ENCODE data around the gene TFAP2A. TPM values are rescaled to one million over a fixed set of nuclear protein-coding genes. Genes with fewer than 3 reads are reported as not detected.

The TFAP2A gene
- total and polyA plus RNA-seq, 4 donors, result 0.23 to 0.63 (median 0.38) TPM; not detected in 1

DNA sequence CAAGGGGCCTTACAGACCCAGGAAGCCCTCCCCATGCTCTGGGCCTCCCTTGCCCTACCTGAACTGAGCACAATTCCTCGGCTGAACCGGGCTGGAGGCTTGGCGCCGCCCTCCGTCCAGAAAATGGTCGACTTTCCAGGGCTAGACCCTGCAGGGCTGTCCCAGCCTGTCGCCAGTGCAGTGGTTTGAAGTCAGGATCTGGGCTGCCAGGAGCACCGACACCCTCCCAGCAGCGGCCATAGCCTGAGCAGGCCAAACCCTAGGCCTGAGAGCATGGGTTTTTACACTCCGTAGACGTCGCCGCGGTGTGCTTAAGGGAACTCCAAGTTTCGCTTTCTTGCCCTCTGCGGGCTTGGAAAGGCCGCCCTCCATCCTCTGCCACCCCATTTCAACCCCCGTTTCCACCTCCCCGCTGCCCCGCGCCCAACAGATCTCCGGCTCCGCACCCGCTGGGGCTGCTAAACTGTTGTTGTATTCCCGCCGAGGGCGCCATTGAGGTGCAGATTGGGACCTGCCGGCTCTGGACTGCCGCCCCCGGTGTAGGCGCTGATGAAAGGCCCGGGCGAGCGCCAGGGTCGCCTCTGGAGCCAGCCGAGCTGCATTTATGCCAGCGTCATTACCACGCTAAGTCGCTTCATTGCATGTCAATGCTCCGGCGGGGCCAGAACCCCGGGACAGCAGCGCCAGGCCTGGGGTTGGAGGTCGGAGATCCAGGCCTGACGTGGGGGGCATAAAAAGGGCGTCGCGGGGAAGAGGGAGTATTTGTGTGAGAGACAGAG, 2.2 kb upstream of the TFAP2A start:
- Histone ChIP-seq H3K9me3 (ENCODE audit: control insufficient read depth, low read length) (no peaks in the 10 kb centered on the region), H3K4me3 (ENCODE audit: low read length in 2 of 2) (no peak overlapping the region), H3K36me3 (ENCODE audit: control insufficient read depth in 1 of 2, insufficient read depth in 2 of 2, low read length in 1 of 2) (no peaks in the 10 kb centered on the region), H3K27ac (ENCODE audit: low read depth in 1 of 2, low read length in 2 of 2) (no peak overlapping the region), H3K4me1 (ENCODE audit: control insufficient read depth in 1 of 2, insufficient read depth in 2 of 2, low read length in 2 of 2) (no peaks in the 10 kb centered on the region), H3K27me3 (ENCODE audit: control insufficient read depth in 1 of 2, insufficient read depth in 2 of 2, low read length in 1 of 2) (no peaks in the 10 kb centered on the region)
- 20 to 36% methylated on average over 48 of the region's 48 CpGs for WGBS, 2 donors
- intact Hi-C loops (cut with DNase I), result no loop called here
- DNase-seq, result no peak
- no peak for ATAC-seq (ENCODE audit: low FRiP score)

DNA sequence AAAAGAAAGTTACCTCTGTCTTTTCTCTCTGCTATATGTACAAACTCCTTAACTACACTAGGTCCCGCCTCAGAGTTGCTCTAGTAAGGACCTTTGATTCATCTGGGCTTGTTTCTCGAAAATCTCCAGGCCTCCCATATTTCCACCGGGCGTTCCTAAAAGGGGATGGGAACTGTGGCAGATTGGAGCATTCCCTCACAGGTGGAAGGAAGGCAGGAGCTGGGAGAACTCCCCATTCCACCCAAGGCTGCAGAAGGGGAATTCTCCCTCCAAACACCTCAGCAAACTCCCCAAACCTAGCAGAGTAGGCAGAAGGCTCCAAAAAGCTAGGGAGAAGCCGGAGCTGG, 1.6 kb upstream of the TFAP2A start:
- H3K9me3 ChIP-seq (ENCODE audit: control insufficient read depth, low read length), result no peaks in the 10 kb centered on the region
- no peak overlapping the region for H3K27ac ChIP-seq (ENCODE audit: low read depth in 1 of 2, low read length in 2 of 2)
- intact Hi-C loops (cut with DNase I), result no loop called here
- no peak for ATAC-seq (ENCODE audit: low FRiP score)
- WGBS, 2 donors, result 66 to 72% methylated on average over 5 of the region's 5 CpGs
- H3K36me3 ChIP-seq (ENCODE audit: control insufficient read depth in 1 of 2, insufficient read depth in 2 of 2, low read length in 1 of 2), result no peaks in the 10 kb centered on the region
- H3K4me1 ChIP-seq (ENCODE audit: control insufficient read depth in 1 of 2, insufficient read depth in 2 of 2, low read length in 2 of 2), result no peaks in the 10 kb centered on the region
- no peak overlapping the region for H3K4me3 ChIP-seq (ENCODE audit: low read length in 2 of 2)
- no peaks in the 10 kb centered on the region for H3K27me3 ChIP-seq (ENCODE audit: control insufficient read depth in 1 of 2, insufficient read depth in 2 of 2, low read length in 1 of 2)
- DNase-seq, result no peak

DNA sequence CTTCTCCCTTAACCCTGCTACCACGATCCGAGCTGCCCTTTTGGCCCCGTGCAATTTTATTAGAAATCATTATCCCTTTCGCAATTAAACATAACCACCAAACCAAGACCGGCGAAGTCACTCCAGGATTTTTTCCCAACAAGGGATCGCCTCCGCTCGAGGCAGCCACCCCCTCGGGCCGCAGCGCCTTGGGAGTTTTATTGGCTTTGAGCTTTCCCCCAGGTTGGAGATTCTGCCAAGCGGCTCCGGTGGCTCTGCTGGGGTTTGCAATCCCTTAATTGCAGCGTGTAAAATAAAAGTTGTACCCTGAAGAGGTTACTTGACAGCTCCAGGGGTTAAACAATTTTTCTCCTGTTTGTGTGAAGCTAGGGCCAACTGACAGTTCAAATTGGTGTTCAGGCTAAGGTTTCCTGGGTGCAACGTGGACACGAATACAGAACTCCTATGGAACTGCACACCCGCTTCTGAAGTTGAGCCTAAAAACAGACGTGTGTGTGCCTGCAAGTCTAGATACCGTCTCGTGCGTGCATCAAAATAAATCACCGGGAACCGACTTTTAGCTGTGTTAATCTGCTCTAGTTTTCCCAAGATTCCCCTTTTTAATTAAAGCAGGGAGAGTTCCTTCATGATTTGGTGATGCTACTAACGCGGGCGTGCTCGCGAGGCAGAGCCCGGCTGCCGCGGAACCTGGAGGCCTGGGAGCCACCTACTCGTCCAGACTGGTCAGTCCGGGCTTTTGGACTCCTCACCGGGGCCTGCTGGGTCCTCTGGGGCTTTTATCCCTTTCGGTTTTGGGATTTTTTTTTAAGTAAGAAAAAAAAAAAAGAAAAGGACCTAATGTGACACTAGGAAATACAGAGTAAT, 975 bp upstream of the TFAP2A start:
- Histone ChIP-seq H3K27ac (ENCODE audit: low read depth in 1 of 2, low read length in 2 of 2) (no peak overlapping the region), H3K27me3 (ENCODE audit: control insufficient read depth in 1 of 2, insufficient read depth in 2 of 2, low read length in 1 of 2) (no peaks in the 10 kb centered on the region), H3K4me1 (ENCODE audit: control insufficient read depth in 1 of 2, insufficient read depth in 2 of 2, low read length in 2 of 2) (no peaks in the 10 kb centered on the region), H3K9me3 (ENCODE audit: control insufficient read depth, low read length) (no peaks in the 10 kb centered on the region), H3K4me3 (ENCODE audit: low read length in 2 of 2) (no peak overlapping the region), H3K36me3 (ENCODE audit: control insufficient read depth in 1 of 2, insufficient read depth in 2 of 2, low read length in 1 of 2) (no peaks in the 10 kb centered on the region)
- 36 to 47% methylated on average over 36 of the region's 36 CpGs for WGBS, 2 donors
- ATAC-seq (ENCODE audit: low FRiP score) (no peak), DNase-seq (no peak)
- intact Hi-C loops (cut with DNase I), result no loop called here

DNA sequence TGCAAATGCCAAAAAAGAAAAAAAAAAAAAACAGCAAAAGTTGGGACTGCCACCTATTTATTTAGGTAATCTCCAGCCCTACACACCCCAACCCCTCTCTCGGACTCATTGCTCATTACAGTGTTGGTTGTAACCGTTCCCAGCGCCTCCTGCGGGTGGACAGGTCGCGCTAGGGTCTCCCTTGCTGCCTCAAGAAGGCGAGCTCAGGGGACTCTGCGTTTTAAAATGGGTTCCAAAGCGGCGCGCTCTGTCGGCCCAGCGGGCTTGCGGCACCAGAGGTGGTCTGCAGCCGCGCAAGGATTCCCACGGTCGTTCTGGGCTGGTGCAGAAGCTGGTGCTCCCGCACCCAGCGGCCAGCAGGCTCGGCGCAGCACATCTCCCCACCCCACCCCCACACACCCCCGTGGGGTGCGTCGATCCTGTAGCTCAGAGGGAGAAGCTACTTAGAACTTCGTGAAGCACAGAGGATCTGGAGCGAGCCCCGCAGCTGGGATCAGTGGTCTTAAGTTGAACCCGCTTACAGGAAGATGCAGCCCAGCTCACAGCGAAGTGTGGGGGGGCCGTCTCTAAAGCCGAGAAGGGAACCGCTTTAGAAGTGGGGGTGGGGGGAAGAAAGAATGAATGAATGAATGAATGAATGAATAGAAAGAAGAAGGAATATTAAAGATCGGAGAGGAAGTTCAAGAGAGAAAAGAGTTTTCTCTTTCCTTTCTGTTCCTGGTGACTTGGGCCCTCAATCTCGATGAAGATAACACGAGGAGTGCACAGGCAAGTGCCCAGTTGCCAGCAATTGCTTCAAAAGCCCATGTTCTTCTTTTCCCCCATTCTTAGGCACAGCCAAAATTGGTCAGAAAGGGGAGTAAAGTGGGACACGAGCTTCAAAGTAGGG, 780 bp downstream of the TFAP2A start:
- Histone ChIP-seq H3K4me1 (ENCODE audit: control insufficient read depth in 1 of 2, insufficient read depth in 2 of 2, low read length in 2 of 2) (no peaks in the 10 kb centered on the region), H3K27ac (ENCODE audit: low read depth in 1 of 2, low read length in 2 of 2) (no peak overlapping the region), H3K4me3 (ENCODE audit: low read length in 2 of 2) (no peak overlapping the region), H3K9me3 (ENCODE audit: control insufficient read depth, low read length) (no peaks in the 10 kb centered on the region), H3K27me3 (ENCODE audit: control insufficient read depth in 1 of 2, insufficient read depth in 2 of 2, low read length in 1 of 2) (no peaks in the 10 kb centered on the region), H3K36me3 (ENCODE audit: control insufficient read depth in 1 of 2, insufficient read depth in 2 of 2, low read length in 1 of 2) (no peaks in the 10 kb centered on the region)
- no peak for DNase-seq
- no peak for ATAC-seq (ENCODE audit: low FRiP score)
- 4% methylated on average over 37 of the region's 37 CpGs for WGBS, 2 donors
- intact Hi-C loops (cut with DNase I), result no loop called here

DNA sequence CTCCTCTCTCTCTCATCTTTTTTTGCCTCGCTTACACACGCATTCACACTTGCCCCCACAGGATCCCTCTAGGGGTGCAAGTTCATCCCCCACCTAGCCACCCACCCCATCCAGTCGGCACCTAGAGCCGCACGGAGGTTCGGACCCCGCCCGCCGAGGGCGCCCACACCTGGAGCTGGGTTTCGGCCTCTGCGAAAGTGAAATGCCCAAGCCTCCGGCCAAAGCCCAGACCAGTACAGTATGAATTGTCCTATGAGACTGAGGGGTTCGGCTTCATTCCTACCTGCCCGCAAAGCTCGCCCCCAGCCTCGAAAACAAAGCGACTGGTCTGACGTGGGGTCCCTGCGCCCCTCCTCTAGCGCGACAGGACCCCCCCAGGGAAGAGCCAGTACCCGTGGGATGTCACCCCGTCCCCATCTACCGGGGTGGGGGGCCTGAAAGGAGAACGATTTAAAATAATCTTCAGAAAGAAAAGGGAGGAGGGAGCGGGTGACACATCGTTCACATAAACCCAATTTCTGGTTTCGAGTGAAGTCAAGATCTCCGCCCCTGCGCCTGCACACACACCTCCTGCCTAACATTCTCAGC, 1.5 kb downstream of the TFAP2A start:
- DNase-seq (no peak), ATAC-seq (ENCODE audit: low FRiP score) (no peak)
- Histone ChIP-seq H3K4me3 (ENCODE audit: low read length in 2 of 2) (peak overlapping the region in 1 of 2 donors; percentile 84), H3K4me1 (ENCODE audit: control insufficient read depth in 1 of 2, insufficient read depth in 2 of 2, low read length in 2 of 2) (no peaks in the 10 kb centered on the region), H3K9me3 (ENCODE audit: control insufficient read depth, low read length) (no peaks in the 10 kb centered on the region), H3K27ac (ENCODE audit: low read depth in 1 of 2, low read length in 2 of 2) (no peak overlapping the region), H3K36me3 (ENCODE audit: control insufficient read depth in 1 of 2, insufficient read depth in 2 of 2, low read length in 1 of 2) (no peaks in the 10 kb centered on the region), H3K27me3 (ENCODE audit: control insufficient read depth in 1 of 2, insufficient read depth in 2 of 2, low read length in 1 of 2) (no peaks in the 10 kb centered on the region)
- intact Hi-C loops (cut with DNase I), result no loop called here
- WGBS, 2 donors, result 5 to 6% methylated on average over 31 of the region's 31 CpGs

DNA sequence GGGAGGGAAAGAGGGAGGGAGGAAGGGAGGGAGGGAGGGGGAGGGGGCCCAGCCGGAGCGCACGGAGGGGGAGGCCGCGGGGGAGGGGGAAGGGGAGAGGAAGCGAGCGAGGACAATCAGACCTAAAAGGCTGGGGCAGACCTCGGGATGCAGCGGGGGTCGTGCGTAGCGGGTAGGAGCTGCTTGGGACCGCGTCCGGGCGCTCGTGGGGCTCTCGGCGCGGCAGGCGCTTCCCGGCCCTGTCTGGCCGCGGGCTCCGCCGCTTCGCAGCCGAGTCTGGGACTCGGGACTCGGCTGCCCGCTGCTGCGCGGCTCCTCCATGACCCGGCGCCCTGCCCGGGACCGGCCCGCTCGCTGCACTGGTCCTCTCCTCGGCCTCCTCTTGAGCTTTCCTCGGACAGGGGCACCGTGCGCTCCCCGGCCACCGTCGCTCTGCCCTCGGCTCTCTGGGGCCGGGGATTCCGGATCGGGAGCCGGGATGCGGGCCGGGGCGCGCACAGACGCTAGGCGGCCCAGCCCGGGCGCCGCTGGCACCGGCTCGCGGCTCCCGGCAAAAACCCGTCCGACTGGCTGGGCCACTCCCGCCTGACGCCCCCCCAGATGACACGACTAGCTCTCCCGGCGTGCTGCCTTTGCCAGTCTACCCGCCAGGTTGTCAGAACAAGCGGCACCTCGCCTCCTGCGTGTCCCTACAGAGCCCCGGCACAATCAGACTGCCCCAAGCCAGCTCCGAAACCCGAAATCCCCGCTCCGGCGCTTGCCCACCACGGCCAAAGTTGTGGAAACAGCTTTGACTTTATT, 2.2 kb downstream of the TFAP2A start:
- Histone ChIP-seq H3K27ac (ENCODE audit: low read depth in 1 of 2, low read length in 2 of 2) (no peak overlapping the region), H3K9me3 (ENCODE audit: control insufficient read depth, low read length) (no peaks in the 10 kb centered on the region), H3K4me1 (ENCODE audit: control insufficient read depth in 1 of 2, insufficient read depth in 2 of 2, low read length in 2 of 2) (no peaks in the 10 kb centered on the region), H3K4me3 (ENCODE audit: low read length in 2 of 2) (peak overlapping the region; percentile 77 to 84), H3K36me3 (ENCODE audit: control insufficient read depth in 1 of 2, insufficient read depth in 2 of 2, low read length in 1 of 2) (no peaks in the 10 kb centered on the region), H3K27me3 (ENCODE audit: control insufficient read depth in 1 of 2, insufficient read depth in 2 of 2, low read length in 1 of 2) (no peaks in the 10 kb centered on the region)
- DNase-seq, result no peak
- 1% methylated on average over 69 to 82 of the region's 82 CpGs for WGBS, 2 donors
- intact Hi-C loops (cut with DNase I), result no loop called here
- peak; percentile 61 for ATAC-seq (ENCODE audit: low FRiP score)

DNA sequence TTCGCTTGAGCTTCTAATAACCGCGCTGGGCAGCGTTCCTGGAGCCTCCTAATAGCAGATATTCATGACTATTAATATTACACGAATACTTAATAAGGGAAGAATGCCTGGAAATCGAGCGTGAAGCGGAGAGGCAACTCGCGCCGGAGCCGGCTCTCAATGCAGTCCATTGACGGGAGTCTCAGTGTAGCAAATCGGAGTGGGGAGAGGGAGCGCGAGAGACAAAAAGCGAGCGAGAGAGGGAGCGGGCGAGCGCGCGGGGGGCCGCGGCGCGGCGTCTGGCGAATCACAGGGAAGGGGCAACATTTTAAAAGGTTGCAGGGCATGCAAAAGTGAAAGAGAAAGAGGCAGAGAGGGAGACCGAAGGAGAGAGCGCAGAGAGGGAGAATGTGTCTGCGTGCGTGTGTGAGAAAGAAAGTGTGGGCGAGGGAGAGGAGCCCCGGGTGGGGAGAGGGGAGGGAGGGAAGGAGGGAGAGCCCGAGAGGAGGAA, 2.9 kb downstream of the TFAP2A start:
- Histone ChIP-seq H3K36me3 (ENCODE audit: control insufficient read depth in 1 of 2, insufficient read depth in 2 of 2, low read length in 1 of 2) (no peaks in the 10 kb centered on the region), H3K27me3 (ENCODE audit: control insufficient read depth in 1 of 2, insufficient read depth in 2 of 2, low read length in 1 of 2) (no peaks in the 10 kb centered on the region), H3K4me1 (ENCODE audit: control insufficient read depth in 1 of 2, insufficient read depth in 2 of 2, low read length in 2 of 2) (no peaks in the 10 kb centered on the region), H3K9me3 (ENCODE audit: control insufficient read depth, low read length) (no peaks in the 10 kb centered on the region), H3K27ac (ENCODE audit: low read depth in 1 of 2, low read length in 2 of 2) (no peak overlapping the region), H3K4me3 (ENCODE audit: low read length in 2 of 2) (peak overlapping the region; percentile 77 to 84)
- ATAC-seq (ENCODE audit: low FRiP score) (peak; percentile 33), DNase-seq (no peak)
- intact Hi-C loops (cut with DNase I), result no loop called here
- 0% methylated on average over 35 to 36 of the region's 36 CpGs for WGBS, 2 donors
